HEK293 (cell line): Measurements from ENCODE around the gene DCLK3.

Experiments used
- CTCF ChIA-PET: fragments of 350-600 bp; formaldehyde crosslinking; extraction: SDS; loops from one replicate; lab custom pipeline; 2021; ENCODE audit warnings: antibody characterized with exemption; lab: Yijun Ruan, JAX
- POLR2A ChIA-PET: fragments of 300-600 bp; formaldehyde crosslinking; extraction: SDS; loops from one replicate; lab custom pipeline; 2020; ENCODE audit warnings: antibody characterized with exemption, inconsistent platforms; lab: Yijun Ruan, JAX
- H3K27ac ChIP-seq: fragments of 200-500 bp; sonication (Bioruptor generic); 2 replicates; pipeline ENCODE4 v1.5.1; 2014; ENCODE audit warnings: low read depth, low read length, control low read depth, inconsistent platforms; ENCODE audit errors: extremely low read depth
- H3K36me3 ChIP-seq, 2 experiments: fragments of 200-500 bp in 1 of 2; sonication (Bioruptor generic) in 1 of 2; 1 replicate in 1 of 2; 2 replicates in 1 of 2; pipeline ENCODE4 v1.5.1; 2014 to 2017; ENCODE audit warnings: inconsistent platforms in 2 of 2, low read length in 2 of 2; ENCODE audit not compliant: control insufficient read depth in 2 of 2, insufficient read depth in 1 of 2
- H3K4me1 ChIP-seq: fragments of 200-500 bp; sonication (Bioruptor generic); 2 replicates; pipeline ENCODE4 v1.5.1; 2014; ENCODE audit warnings: mild to moderate bottlenecking, low read length, inconsistent platforms; ENCODE audit not compliant: control insufficient read depth, insufficient read depth
- H3K4me3 ChIP-seq: 2 replicates; pipeline ENCODE4 v1.5.1; 2011; ENCODE audit warnings: low read depth, mild to moderate bottlenecking, control low read depth, low read length, moderate library complexity
- H3K9me3 ChIP-seq: fragments of 200-500 bp; sonication (Bioruptor generic); 2 replicates; pipeline ENCODE4 v1.5.1; 2014; ENCODE audit warnings: low read depth, low read length, inconsistent platforms; ENCODE audit not compliant: control insufficient read depth, insufficient read depth
- TCF7L2 ChIP-seq: IDR thresholded peaks from 2 replicates; pipeline ENCODE4 v1.6.1; 2011; ENCODE audit warnings: low read depth, mild to moderate bottlenecking, inconsistent platforms, low read length, moderate library complexity, borderline replicate concordance
- ZEB2 ChIP-seq: fragments of 450-650 bp; formaldehyde crosslinking; IDR thresholded peaks from 2 replicates; pipeline ENCODE4 v1.5.1; 2016; ENCODE audit warnings: missing biosample characterization, missing genetic modification characterization
- ZNF132 ChIP-seq: fragments of 450-650 bp; formaldehyde crosslinking; IDR thresholded peaks from 2 replicates; pipeline ENCODE4 v1.5.1; 2017; ENCODE audit warnings: missing biosample characterization, missing genetic modification characterization, borderline replicate concordance
- ZNF175 ChIP-seq: fragments of 450-650 bp; formaldehyde crosslinking; IDR thresholded peaks from 2 replicates; pipeline ENCODE4 v1.5.1; 2016; ENCODE audit warnings: missing biosample characterization, missing genetic modification characterization
- ZNF184 ChIP-seq: fragments of 450-650 bp; IDR thresholded peaks from 2 replicates; pipeline ENCODE4 v1.5.1; 2018; ENCODE audit warnings: missing biosample characterization, mild to moderate bottlenecking, missing genetic modification characterization
- ZNF202 ChIP-seq: fragments of 450-650 bp; formaldehyde crosslinking; IDR thresholded peaks from 2 replicates; pipeline ENCODE4 v1.5.1; 2016; ENCODE audit warnings: missing biosample characterization, missing genetic modification characterization, borderline replicate concordance
- ZNF274 ChIP-seq, 2 experiments: fragments of 200-500 bp in 1 of 2; fragments of 450-650 bp in 1 of 2; sonication (Bioruptor generic) in 1 of 2; formaldehyde crosslinking in 1 of 2; IDR thresholded peaks; 2 replicates each; pipeline versions ENCODE4 v1.5.1 to v1.6.1; 2014 to 2016; ENCODE audit warnings: borderline replicate concordance in 1 of 2, inconsistent platforms in 1 of 2, low read length in 1 of 2, missing biosample characterization in 1 of 2, missing genetic modification characterization in 1 of 2
- ZNF311 ChIP-seq: fragments of 450-650 bp; formaldehyde crosslinking; IDR thresholded peaks from 2 replicates; pipeline ENCODE4 v1.5.1; 2017; ENCODE audit warnings: missing biosample characterization, missing genetic modification characterization, borderline replicate concordance
- ZNF510 ChIP-seq: fragments of 450-650 bp; formaldehyde crosslinking; IDR thresholded peaks from 2 replicates; pipeline ENCODE4 v1.5.1; 2018; ENCODE audit warnings: mild to moderate bottlenecking, missing genetic modification characterization, missing biosample characterization; ENCODE audit not compliant: insufficient replicate concordance
- ZNF548 ChIP-seq: fragments of 450-650 bp; formaldehyde crosslinking; IDR thresholded peaks from 2 replicates; pipeline ENCODE4 v1.5.1; 2016; ENCODE audit warnings: missing biosample characterization, missing genetic modification characterization
- ZNF629 ChIP-seq: fragments of 450-650 bp; formaldehyde crosslinking; IDR thresholded peaks from 2 replicates; pipeline ENCODE4 v1.5.1; 2017; ENCODE audit warnings: missing biosample characterization, missing genetic modification characterization
- ZNF830 ChIP-seq: fragments of 450-650 bp; IDR thresholded peaks from 2 replicates; pipeline ENCODE4 v1.5.0; 2018; ENCODE audit warnings: missing biosample characterization, missing genetic modification characterization, low read depth, mild to moderate bottlenecking, moderate library complexity
- TF ChIP-seq, protein P1 (sequence below): fragments of 450-650 bp; formaldehyde crosslinking; IDR thresholded peaks from 2 replicates; pipeline ENCODE4 v1.5.1; 2016; ENCODE audit warnings: missing biosample characterization, missing genetic modification characterization
- TF ChIP-seq, protein P2 (sequence below): fragments of 450-650 bp; formaldehyde crosslinking; IDR thresholded peaks from 2 replicates; pipeline ENCODE4 v1.5.1; 2016; ENCODE audit warnings: missing biosample characterization, missing genetic modification characterization
- TF ChIP-seq, protein P3 (sequence below): fragments of 450-650 bp; formaldehyde crosslinking; optimal IDR thresholded peaks from 2 replicates; pipeline ENCODE3; 2016; ENCODE audit warnings: missing biosample characterization, mild to moderate bottlenecking, missing genetic modification characterization
- TF ChIP-seq, protein P4 (sequence below): fragments of 450-650 bp; formaldehyde crosslinking; IDR thresholded peaks from 2 replicates; pipeline ENCODE4 v1.5.1; 2016; ENCODE audit warnings: missing biosample characterization, missing genetic modification characterization, borderline replicate concordance

The DCLK3 gene

DNA sequence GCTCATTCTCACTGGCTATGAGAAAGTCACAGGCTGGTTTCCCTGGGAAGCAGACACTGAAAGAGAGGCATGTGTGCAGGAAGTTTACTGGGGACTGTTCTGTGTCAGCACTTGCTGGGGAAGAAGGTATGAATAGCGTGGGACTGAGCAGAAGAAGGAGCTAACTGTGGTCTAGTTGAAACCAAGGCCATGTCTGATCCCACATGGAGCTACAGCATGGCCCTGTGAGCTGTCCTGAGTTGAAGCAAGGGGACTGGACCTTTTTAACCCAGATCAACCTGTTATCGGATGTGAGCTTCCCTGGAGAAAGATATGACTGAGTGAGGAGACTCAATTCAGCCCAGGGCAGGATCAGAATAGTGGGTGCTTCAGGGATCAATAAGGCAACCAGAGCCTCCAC, 53.7 kb downstream of the DCLK3 start:
- TF ChIP-seq ZNF184 (tag by site-specific recombination) (no peak), ZNF510 (tag by site-specific recombination) (no peak), ZNF132 (no peak), ZNF830 (tag by site-specific recombination) (no peak), TCF7L2 (no peak)
- TF ChIP-seq, protein P1, sequence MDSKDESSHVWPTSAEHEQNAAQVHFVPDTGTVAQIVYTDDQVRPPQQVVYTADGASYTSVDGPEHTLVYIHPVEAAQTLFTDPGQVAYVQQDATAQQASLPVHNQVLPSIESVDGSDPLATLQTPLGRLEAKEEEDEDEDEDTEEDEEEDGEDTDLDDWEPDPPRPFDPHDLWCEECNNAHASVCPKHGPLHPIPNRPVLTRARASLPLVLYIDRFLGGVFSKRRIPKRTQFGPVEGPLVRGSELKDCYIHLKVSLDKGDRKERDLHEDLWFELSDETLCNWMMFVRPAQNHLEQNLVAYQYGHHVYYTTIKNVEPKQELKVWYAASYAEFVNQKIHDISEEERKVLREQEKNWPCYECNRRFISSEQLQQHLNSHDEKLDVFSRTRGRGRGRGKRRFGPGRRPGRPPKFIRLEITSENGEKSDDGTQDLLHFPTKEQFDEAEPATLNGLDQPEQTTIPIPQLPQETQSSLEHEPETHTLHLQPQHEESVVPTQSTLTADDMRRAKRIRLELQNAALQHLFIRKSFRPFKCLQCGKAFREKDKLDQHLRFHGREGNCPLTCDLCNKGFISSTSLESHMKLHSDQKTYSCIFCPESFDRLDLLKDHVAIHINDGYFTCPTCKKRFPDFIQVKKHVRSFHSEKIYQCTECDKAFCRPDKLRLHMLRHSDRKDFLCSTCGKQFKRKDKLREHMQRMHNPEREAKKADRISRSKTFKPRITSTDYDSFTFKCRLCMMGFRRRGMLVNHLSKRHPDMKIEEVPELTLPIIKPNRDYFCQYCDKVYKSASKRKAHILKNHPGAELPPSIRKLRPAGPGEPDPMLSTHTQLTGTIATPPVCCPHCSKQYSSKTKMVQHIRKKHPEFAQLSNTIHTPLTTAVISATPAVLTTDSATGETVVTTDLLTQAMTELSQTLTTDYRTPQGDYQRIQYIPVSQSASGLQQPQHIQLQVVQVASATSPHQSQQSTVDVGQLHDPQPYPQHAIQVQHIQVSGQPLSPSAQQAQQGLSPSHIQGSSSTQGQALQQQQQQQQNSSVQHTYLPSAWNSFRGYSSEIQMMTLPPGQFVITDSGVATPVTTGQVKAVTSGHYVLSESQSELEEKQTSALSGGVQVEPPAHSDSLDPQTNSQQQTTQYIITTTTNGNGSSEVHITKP (tag by site-specific recombination) = no peak
- TF ChIP-seq, protein P2, sequence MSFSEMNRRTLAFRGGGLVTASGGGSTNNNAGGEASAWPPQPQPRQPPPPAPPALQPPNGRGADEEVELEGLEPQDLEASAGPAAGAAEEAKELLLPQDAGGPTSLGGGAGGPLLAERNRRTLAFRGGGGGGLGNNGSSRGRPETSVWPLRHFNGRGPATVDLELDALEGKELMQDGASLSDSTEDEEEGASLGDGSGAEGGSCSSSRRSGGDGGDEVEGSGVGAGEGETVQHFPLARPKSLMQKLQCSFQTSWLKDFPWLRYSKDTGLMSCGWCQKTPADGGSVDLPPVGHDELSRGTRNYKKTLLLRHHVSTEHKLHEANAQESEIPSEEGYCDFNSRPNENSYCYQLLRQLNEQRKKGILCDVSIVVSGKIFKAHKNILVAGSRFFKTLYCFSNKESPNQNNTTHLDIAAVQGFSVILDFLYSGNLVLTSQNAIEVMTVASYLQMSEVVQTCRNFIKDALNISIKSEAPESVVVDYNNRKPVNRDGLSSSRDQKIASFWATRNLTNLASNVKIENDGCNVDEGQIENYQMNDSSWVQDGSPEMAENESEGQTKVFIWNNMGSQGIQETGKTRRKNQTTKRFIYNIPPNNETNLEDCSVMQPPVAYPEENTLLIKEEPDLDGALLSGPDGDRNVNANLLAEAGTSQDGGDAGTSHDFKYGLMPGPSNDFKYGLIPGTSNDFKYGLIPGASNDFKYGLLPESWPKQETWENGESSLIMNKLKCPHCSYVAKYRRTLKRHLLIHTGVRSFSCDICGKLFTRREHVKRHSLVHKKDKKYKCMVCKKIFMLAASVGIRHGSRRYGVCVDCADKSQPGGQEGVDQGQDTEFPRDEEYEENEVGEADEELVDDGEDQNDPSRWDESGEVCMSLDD (tag by site-specific recombination) = no peak
- CTCF ChIA-PET = interaction anchor here (1.1 kb wide), 1 partner anchor 9 kb away, joined by 3 read pairs; no protein-coding TSS in a partner anchor
- no peak overlapping the region for H3K27ac ChIP-seq
- H3K4me1 ChIP-seq = no peaks in the 10 kb centered on the region
- POLR2A ChIA-PET = no interaction called here
- no peak overlapping the region for H3K4me3 ChIP-seq
- H3K36me3 ChIP-seq = no peaks in the 10 kb centered on the region
- no peaks in the 10 kb centered on the region for H3K9me3 ChIP-seq

DNA sequence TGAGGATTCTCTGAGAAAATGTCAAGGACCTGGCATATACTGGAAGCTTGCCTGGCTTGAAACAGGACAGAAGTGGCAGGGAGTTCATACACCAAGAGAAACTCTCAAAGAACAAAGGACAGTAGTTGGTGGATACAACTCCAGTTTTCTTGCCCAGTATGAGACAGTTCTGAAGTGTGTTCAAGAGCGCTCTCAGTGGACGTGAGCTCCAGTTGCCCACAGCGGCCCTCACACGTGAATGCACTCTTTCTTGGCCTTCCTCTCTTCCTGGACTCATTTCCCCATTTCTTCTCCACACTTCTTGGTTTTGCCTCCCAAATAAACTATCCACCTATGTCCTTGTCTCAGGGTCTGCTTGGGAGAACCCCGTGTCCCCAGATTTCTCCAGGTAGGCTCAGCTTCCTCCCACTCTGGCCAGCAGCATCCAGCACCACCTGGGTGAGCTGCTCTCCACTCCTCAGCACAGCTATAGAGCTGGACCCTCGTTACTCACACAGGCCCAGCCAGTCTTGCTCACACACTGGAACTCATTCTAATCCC, 54.5 kb downstream of the DCLK3 start:
- no peaks in the 10 kb centered on the region for H3K9me3 ChIP-seq
- H3K4me1 ChIP-seq = no peaks in the 10 kb centered on the region
- TF ChIP-seq ZNF548 (tag by site-specific recombination) = no peak
- TF ChIP-seq ZNF311 (tag by site-specific recombination) = no peak
- TF ChIP-seq ZNF175 (tag by site-specific recombination) = no peak
- ChIA-PET CTCF (interaction anchor here (1.1 kb wide), 1 partner anchor 8 kb away, joined by 3 read pairs; no protein-coding TSS in a partner anchor), POLR2A (no interaction called here)
- H3K36me3 ChIP-seq = no peaks in the 10 kb centered on the region
- H3K27ac ChIP-seq = no peak overlapping the region
- H3K4me3 ChIP-seq = no peak overlapping the region

DNA sequence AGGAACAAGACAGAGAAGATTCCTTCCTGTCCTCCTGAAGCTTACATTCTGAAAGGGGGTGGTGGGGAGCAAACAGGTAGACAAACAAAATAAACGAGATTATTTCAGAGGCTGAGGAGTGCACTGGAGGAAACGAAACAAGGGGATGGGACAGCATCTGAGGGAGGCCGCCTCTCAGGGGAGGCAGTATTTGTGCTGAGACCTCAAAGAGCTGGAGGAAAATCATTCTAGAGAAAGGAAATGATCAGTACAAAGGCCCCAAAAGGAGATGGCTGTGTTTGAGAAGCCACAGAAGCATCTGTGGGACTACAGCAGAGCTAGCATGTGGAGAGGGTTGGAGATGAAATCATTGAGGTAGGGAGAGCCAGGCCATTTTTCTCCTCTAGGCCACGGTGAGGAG, 55.1 kb downstream of the DCLK3 start:
- TF ChIP-seq ZNF629 (tag by site-specific recombination) (no peak), ZNF202 (tag by site-specific recombination) (no peak), ZEB2 (no peak), ZNF274 (IDR thresholded peaks at IDR 0.05; ENCODE audit: low read length) (no peak), ZNF274 (tag by site-specific recombination; IDR thresholded peaks at IDR 0.05; ENCODE audit: borderline replicate concordance) (no peak)
- TF ChIP-seq, protein P3, sequence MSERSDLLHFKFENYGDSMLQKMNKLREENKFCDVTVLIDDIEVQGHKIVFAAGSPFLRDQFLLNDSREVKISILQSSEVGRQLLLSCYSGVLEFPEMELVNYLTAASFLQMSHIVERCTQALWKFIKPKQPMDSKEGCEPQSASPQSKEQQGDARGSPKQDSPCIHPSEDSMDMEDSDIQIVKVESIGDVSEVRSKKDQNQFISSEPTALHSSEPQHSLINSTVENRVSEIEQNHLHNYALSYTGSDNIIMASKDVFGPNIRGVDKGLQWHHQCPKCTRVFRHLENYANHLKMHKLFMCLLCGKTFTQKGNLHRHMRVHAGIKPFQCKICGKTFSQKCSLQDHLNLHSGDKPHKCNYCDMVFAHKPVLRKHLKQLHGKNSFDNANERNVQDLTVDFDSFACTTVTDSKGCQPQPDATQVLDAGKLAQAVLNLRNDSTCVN (tag by site-specific recombination) = no peak
- TF ChIP-seq, protein P4, sequence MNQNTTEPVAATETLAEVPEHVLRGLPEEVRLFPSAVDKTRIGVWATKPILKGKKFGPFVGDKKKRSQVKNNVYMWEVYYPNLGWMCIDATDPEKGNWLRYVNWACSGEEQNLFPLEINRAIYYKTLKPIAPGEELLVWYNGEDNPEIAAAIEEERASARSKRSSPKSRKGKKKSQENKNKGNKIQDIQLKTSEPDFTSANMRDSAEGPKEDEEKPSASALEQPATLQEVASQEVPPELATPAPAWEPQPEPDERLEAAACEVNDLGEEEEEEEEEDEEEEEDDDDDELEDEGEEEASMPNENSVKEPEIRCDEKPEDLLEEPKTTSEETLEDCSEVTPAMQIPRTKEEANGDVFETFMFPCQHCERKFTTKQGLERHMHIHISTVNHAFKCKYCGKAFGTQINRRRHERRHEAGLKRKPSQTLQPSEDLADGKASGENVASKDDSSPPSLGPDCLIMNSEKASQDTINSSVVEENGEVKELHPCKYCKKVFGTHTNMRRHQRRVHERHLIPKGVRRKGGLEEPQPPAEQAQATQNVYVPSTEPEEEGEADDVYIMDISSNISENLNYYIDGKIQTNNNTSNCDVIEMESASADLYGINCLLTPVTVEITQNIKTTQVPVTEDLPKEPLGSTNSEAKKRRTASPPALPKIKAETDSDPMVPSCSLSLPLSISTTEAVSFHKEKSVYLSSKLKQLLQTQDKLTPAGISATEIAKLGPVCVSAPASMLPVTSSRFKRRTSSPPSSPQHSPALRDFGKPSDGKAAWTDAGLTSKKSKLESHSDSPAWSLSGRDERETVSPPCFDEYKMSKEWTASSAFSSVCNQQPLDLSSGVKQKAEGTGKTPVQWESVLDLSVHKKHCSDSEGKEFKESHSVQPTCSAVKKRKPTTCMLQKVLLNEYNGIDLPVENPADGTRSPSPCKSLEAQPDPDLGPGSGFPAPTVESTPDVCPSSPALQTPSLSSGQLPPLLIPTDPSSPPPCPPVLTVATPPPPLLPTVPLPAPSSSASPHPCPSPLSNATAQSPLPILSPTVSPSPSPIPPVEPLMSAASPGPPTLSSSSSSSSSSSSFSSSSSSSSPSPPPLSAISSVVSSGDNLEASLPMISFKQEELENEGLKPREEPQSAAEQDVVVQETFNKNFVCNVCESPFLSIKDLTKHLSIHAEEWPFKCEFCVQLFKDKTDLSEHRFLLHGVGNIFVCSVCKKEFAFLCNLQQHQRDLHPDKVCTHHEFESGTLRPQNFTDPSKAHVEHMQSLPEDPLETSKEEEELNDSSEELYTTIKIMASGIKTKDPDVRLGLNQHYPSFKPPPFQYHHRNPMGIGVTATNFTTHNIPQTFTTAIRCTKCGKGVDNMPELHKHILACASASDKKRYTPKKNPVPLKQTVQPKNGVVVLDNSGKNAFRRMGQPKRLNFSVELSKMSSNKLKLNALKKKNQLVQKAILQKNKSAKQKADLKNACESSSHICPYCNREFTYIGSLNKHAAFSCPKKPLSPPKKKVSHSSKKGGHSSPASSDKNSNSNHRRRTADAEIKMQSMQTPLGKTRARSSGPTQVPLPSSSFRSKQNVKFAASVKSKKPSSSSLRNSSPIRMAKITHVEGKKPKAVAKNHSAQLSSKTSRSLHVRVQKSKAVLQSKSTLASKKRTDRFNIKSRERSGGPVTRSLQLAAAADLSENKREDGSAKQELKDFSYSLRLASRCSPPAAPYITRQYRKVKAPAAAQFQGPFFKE = no peak
- ChIA-PET CTCF (interaction anchor here (0.6 to 0.7 kb wide), 2 partner anchors 9 to 1738 kb away, joined by 3 read pairs; no protein-coding TSS in a partner anchor), POLR2A (no interaction called here)

More for the DNA sequence above, 55.1 kb downstream of the DCLK3 start:
- no peaks in the 10 kb centered on the region for H3K4me1 ChIP-seq
- H3K4me3 ChIP-seq = no peak overlapping the region
- H3K36me3 ChIP-seq = no peaks in the 10 kb centered on the region
- no peaks in the 10 kb centered on the region for H3K9me3 ChIP-seq
- H3K27ac ChIP-seq = no peak overlapping the region
